ENCODE data around the gene CDK6. TPM values are rescaled to one million over a fixed set of nuclear protein-coding genes. Genes with fewer than 3 reads are reported as not detected.
A peak's percentile ranks its signal among the peaks of the same experiment; 100 is the strongest.

CDK6 gene
- total and polyA plus RNA-seq, 9 of the 15 experiments (the other 6 are each of a cell fraction or from before 2014, with no cell fraction given), result 7.6 to 109 (median 44.4) TPM

DNA sequence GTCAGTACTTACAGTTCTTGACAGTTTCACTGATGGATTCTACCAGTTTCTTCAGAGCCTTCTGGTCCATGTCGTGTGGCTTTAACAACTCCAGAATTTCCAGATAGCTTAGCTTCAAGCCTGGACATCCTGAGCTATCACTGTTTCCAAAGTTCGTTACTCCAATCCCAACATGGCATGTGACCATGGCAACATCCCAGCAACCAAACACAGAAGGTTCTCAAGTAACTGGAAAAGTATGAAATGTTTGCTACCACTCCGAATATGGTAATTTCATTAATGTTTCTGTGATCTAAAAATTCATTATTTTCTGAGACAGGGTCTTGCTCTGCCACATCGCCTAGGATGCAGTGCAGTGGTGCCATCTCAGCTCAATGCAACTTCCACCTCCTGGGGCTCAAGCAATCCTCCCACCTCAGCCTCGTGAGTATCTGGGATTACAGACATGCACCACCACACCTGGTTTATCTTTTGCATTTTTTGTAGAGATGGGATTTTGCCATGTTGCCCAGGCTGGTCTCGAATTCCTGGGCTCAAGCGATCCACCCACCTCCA, 278.5 kb downstream of the CDK6 start:
- Histone ChIP-seq H3K79me2 (ENCODE audit: control insufficient read depth, insufficient read depth, low read length) (no peaks in the 10 kb centered on the region), H3K4me1 (replicated peaks in 1 of 2; ENCODE audit: control insufficient read depth in 2 of 2, insufficient read depth in 2 of 2, low read length in 2 of 2) (no peaks in the 10 kb centered on the region), H3K27me3 (ENCODE audit: control insufficient read depth in 2 of 2, insufficient read depth in 2 of 2, low read length in 2 of 2) (no peaks in the 10 kb centered on the region), H4K20me1 (replicated peaks; ENCODE audit: control insufficient read depth, insufficient read depth, low read length) (no peaks in the 10 kb centered on the region), H3K9me1 (ENCODE audit: control insufficient read depth, insufficient read depth, low read length) (no peaks in the 10 kb centered on the region), H3K4me3 (no peak overlapping the region), H3K36me3 (ENCODE audit: control insufficient read depth, insufficient read depth, low read length) (peaks cover 25% of the 10 kb centered on the region), H3K9ac (ENCODE audit: insufficient read depth in 1 of 2, low read depth in 2 of 2, low read length in 2 of 2) (no peak overlapping the region), H3K4me2 (ENCODE audit: insufficient read depth, low read length) (no peak overlapping the region), H3K9me3 (replicated peaks; ENCODE audit: control insufficient read depth, insufficient read depth, low read depth, low read length) (no peaks in the 10 kb centered on the region), H3K27ac (ENCODE audit: extremely low read depth, low read depth, low read length) (no peak overlapping the region), H2AFZ (ENCODE audit: low read depth, low read length) (no peak overlapping the region)
- no peak for DNase-seq (ENCODE audit: extremely low read depth in 1 of 4, low spot score in 3 of 4)
- in situ Hi-C loops (cut with MboI) (no loop called here), intact Hi-C loops (cut with micrococcal nuclease) (no loop called here)
- 80% methylated on average over 7 of the region's 7 CpGs for WGBS (ENCODE audit: insufficient coverage, low coverage, missing lambda C conversion rate)
- no peak for ATAC-seq
- ChIA-PET CTCF (ENCODE audit: low intra/inter-chr PET ratio) (no interaction called here), POLR2A (interaction anchor here (1.3 to 2.3 kb wide), 5 partner anchors 8 to 29 kb away, joined by 4 to 7 read pairs (median 6); partner anchors contain the start of genes PEX1 and RBM48)
- no TSS peak for BruUV-seq (replicated peaks)
- no peak for FAIRE-seq
- TF ChIP-seq ZNF764 (CRISPR knock-in tag; IDR thresholded peaks at IDR 0.05; ENCODE audit: low read depth), result no peak
- TF ChIP-seq TRIM24 (IDR thresholded peaks at IDR 0.05), result no peak
- peak; percentile 66; the same call in 1 of the 2 replicates for TF ChIP-seq POLR2AphosphoS2 (IDR thresholded peaks at IDR 0.05; ENCODE audit: low read length)
- TF ChIP-seq, protein P1, sequence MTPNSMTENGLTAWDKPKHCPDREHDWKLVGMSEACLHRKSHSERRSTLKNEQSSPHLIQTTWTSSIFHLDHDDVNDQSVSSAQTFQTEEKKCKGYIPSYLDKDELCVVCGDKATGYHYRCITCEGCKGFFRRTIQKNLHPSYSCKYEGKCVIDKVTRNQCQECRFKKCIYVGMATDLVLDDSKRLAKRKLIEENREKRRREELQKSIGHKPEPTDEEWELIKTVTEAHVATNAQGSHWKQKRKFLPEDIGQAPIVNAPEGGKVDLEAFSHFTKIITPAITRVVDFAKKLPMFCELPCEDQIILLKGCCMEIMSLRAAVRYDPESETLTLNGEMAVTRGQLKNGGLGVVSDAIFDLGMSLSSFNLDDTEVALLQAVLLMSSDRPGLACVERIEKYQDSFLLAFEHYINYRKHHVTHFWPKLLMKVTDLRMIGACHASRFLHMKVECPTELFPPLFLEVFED (CRISPR knock-in tag; conservative IDR thresholded peaks at IDR 0.05), result 0 out of 2 replicates have a peak, but pooled peaks have one; percentile 33
- no peak for TF ChIP-seq ZNF143 (CRISPR knock-in tag; IDR thresholded peaks at IDR 0.05)
- TF ChIP-seq, protein P2, sequence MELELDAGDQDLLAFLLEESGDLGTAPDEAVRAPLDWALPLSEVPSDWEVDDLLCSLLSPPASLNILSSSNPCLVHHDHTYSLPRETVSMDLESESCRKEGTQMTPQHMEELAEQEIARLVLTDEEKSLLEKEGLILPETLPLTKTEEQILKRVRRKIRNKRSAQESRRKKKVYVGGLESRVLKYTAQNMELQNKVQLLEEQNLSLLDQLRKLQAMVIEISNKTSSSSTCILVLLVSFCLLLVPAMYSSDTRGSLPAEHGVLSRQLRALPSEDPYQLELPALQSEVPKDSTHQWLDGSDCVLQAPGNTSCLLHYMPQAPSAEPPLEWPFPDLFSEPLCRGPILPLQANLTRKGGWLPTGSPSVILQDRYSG (tag; conservative IDR thresholded peaks at IDR 0.05; ENCODE audit: low read depth), result no peak
- TF ChIP-seq, protein P3, sequence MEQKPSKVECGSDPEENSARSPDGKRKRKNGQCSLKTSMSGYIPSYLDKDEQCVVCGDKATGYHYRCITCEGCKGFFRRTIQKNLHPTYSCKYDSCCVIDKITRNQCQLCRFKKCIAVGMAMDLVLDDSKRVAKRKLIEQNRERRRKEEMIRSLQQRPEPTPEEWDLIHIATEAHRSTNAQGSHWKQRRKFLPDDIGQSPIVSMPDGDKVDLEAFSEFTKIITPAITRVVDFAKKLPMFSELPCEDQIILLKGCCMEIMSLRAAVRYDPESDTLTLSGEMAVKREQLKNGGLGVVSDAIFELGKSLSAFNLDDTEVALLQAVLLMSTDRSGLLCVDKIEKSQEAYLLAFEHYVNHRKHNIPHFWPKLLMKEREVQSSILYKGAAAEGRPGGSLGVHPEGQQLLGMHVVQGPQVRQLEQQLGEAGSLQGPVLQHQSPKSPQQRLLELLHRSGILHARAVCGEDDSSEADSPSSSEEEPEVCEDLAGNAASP (IDR thresholded peaks at IDR 0.05), result no peak
- TF ChIP-seq GABPB1 (CRISPR knock-in tag; IDR thresholded peaks at IDR 0.05), result no peak
- no peak for TF ChIP-seq RFX5 (IDR thresholded peaks at IDR 0.05; ENCODE audit: low read depth, low read length)
- TF ChIP-seq ZNF324 (CRISPR knock-in tag; IDR thresholded peaks at IDR 0.05), result no peak
- TF ChIP-seq RB1 (IDR thresholded peaks at IDR 0.05; ENCODE audit: low read depth), result no peak
- TF ChIP-seq RFX1 (IDR thresholded peaks at IDR 0.05), result peak; percentile 38; the same call in 1 of the 2 replicates
- no peak for TF ChIP-seq L3MBTL2 (IDR thresholded peaks at IDR 0.05)
- TF ChIP-seq CREM (IDR thresholded peaks at IDR 0.05; ENCODE audit: low read depth), result no peak
- no peak for TF ChIP-seq PYGO2 (tag; IDR thresholded peaks at IDR 0.05)

Measured in K562 (cell line).